ENCODE measurements around the gene STRN4.
A peak's percentile ranks its signal among the peaks of the same experiment; 100 is the strongest.
"Not testable (repeated sequence)": the region's sequence is repeated elsewhere in the genome, so short reads cannot be mapped to it uniquely, and the experiment has no call there.

STRN4 gene

DNA sequence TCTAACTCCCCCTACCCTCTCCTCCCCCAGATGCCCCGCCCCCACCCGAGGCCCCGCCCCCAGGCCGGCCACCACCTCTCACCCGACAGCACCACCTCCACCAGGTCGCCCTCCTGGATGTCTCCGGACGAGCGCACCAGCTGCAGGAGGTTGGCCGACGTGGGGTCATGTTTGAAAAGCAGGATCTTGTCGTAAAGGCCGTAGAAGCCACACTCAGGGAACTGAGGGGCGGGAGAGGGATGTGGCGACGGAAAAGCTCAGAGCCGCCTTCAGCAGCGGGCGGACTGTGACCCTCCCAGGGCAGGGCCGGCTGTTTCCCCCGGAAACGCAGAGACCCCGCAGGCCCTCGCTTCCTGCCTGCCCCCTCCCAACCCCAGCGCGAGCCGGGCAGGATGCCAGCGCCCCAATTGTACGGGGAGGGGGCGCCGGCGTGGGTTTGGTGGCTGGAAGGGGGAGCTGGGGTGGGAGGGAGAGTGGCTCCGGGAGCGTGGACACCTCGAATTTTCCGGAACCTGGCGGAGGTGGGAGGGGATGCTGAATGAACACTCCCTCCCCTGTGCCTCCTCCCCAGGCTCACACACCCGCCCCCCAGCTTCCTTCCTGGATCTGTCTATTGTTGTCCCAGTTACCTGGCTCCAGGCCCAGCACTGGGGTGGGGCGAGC lies 32.3 kb downstream of the STRN4 start:
- peak; percentile 61 for DNase-seq (ENCODE audit: low read depth)

DNA sequence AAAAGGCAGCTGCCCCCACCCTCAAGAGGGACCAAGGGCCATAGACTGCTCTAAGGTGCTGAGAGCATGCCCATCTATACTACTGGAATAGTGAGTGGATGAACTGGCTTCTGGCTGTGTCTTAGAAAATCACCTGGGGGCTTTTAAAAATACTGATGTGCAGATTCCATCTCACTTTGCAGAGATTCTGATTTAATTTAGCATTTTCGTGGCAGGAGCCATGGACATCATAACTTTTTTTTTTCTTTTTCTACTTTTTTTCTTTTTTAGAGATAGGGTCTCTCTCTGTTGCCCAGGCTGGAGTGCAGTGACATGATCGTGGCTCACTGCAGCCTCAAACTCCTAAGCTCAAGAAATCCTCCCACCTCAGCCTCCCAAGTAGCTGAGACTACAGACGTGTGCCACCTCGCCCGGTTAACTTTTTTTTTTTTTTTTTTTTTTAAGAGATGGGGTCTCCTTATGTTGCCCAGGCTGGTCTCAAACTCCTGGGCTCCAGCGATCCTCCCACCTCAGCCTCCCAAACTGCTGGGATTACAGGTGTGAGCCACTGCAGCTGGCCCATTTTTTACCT lies 33.4 kb downstream of the STRN4 start:
- not testable (repeated sequence) for DNase-seq (ENCODE audit: low read depth)

DNA sequence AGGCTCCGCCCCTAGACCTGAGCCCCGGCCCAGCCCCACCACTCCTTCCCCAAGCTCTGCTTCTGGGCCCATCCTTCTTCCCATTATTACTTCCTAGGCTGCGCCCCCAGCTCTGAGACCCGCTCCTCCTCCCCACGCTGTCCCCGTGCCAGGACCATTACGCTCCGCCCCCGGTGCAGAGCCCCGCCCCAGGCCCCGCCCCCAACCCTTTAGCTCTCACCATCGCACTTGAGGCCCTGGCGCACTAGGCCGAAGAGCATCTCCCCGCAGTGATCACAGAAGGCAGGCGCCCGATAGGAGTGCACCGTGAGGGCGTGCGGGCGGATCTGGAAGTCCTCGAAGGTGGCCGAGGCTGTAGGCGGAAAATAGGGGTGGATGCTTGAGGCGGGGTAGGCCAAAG lies 35.6 kb downstream of the STRN4 start:
- DNase-seq (ENCODE audit: low read depth): no peak

DNA sequence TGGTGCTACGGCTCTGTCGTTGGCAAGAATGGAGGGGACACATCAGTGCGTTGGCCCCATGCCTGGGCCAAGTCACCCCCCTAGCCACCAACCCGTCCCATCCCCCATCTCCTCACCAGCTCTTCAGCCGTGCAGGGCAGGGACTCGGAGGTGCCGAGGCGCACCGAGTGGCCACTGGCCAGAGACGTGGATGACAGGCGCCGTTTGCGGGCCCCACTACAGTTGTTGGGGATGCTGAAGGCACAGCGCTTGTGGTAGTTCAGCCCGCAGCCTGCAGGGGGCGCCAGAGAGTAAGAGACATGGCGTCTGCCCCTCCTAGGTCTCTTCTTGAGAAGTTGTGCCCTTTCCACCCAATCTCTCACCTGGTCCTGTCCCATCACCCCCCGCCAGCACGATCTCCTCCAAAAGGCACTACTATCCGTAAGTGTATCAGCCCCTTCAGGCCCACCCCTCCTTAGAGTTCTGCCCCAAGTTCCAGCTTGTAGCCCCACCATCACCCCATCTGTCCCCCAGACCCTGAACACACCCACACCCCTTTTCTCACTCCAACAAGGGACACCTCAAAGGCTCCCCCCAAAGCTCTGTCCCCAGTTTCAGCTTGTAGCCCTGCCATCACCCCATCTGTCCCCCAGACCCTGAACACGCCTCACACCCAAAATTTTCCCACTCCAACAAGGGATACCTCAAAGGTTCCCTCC lies 41.7 kb downstream of the STRN4 start:
- peak; percentile 70 for DNase-seq (ENCODE audit: low read depth)

DNA sequence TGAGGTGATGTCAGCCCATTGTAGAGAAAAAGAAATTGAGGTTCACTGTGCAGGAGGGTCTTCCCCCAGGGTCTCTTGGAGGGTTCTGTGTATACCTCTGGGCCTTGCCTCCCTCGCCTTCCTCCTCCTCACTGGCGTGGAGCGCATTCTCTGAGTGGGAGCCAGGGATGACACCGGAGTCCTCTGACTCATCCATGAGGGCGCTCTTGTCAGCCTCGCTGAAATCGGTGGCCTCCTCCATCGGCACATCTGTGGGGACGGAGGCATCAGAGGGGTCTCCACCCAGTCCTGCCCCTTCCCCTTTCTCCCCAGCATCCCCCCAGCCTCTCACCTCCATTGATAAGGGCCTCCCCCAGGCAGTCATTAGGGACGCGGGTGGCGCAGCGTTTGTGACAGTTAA lies 45.5 kb downstream of the STRN4 start:
- DNase-seq (ENCODE audit: low read depth): no peak

DNA sequence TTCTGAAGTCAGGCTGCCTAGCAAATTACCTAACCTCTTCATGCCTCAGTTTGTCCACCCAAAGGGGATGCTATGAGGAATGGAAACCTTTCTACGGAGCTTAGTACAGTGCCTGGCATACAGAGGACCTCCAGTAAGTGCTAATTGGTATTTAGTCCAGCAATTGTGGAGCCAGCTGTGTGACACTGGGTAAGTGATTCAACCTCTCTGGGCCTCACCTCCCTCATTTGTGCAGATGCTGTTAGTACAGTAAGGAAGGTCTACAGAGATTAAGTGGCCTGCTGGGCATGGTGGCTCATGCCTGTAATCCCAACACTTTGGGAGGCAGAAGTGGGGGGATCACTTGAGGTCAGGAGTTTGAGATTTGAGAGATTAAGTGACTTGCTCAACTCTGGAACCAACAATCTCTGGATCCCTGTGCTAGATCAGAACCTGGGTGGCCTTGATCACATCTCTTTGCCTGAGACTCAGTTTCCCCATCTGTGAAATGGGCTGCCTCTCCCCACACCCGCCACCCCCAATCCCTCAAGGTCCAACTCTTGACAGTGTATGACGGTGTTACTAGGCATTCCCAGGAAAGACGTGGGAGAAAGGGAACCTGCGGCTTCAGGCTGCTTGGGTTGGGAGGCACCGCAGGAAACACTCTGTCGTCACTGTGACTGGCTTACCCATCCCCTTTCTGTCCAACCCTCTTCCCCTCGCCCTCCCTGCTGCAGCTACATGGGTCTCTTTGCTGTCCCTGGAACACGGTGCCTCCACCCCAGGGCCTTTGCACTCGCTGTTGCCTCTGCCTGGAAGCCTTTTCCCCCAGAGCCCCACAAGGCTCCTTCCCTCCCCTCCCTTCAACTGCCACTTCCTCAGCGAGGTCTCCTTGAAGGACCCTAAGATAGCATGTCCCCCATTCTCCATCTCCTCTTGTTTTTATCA lies 47.6 kb downstream of the STRN4 start:
- no peak for DNase-seq (ENCODE audit: low read depth)

DNA sequence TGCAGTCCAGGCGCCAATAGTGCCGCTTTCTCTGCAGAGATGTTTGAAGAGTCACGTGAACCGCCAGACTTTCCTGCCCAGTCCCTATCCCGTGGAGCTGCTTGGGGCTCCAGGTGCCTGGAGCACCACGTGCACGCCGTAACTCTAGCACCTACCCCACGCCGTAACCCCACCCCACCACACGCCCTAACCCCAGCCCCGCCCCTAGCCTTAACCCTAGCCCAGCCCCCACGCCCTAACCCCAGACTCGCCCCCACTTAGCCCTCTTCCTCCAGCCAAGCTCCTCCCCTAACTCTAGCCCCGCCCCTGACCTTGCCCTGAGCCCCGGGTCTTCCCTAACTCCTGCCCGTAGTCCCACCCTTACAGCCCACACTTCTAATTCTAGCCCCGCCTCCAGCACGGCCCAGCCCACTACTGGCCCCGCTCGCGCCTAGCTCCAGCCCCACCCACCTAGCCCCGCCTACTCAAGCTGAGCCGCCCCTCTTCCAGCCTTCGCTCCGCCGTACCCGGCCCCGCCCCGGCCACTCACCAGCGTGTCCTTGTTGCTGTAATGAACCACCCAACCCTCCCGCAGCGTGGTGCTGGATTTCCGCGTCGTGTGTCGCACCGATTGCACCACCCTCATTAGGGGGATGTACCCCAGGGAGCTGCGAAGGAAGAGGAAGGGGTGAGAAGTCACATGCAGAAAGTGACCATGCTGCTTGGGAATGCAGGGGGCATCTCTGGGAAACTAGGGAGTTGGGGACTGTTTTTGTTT lies 48.9 kb downstream of the STRN4 start:
- DNase-seq (ENCODE audit: low read depth): no peak

DNA sequence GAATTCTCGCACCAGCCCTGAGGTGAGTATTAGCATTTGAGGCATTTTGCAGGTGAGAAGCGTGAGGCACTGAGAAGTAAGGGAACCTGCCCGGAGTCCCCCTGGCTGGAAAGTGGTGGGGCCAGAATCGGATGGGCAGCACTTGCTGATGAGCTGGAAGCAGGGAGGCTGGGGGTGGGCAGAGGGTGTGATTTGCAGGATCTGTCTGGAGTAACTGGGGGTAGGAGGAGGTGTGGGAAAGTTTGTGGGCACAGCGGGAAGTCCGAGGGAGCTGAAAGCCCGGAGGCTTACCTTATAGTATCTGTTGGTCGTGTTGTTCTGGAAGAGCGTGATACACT lies 49.4 kb downstream of the STRN4 start:
- DNase-seq (ENCODE audit: low read depth): no peak

DNA sequence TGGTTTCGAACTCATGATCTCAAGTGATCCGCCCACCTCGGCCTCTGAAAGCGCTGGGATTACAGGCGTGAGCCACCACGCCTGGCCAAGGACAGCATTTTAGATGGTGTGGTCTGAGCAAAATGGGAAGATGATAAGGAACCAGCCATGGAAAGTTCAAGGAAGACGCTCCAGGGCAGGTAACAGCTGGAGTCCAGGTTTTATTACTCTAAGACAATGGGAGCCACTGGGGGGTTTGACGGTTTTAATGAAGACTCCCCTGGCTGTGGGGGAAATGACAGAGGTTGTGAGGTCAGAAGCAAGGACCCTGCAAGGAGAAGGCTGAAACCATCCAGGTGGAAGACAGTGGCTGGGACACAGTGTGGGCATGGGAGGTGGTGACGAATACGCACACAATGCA lies 50.2 kb downstream of the STRN4 start:
- DNase-seq (ENCODE audit: low read depth): no peak

DNA sequence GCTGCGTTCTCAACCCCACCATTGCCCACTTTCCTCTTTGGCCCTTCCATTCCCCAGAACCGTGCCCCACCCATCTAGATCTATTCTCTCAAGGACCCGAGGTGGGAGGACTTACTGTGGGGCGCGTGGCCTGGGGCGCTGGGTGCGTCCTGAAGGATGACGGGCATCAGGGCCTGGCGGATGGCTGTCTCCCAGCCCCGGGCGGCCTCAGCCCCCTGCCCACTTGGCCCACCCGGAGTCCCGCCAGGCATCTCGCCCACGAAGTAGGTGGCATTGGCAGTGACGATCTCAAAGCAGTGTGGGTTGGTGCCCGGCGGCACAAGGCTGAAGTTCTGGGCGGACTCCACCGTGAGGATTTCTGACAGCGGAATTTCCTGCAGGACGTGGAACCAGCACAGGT lies 52.5 kb downstream of the STRN4 start:
- no peak for DNase-seq (ENCODE audit: low read depth)

DNA sequence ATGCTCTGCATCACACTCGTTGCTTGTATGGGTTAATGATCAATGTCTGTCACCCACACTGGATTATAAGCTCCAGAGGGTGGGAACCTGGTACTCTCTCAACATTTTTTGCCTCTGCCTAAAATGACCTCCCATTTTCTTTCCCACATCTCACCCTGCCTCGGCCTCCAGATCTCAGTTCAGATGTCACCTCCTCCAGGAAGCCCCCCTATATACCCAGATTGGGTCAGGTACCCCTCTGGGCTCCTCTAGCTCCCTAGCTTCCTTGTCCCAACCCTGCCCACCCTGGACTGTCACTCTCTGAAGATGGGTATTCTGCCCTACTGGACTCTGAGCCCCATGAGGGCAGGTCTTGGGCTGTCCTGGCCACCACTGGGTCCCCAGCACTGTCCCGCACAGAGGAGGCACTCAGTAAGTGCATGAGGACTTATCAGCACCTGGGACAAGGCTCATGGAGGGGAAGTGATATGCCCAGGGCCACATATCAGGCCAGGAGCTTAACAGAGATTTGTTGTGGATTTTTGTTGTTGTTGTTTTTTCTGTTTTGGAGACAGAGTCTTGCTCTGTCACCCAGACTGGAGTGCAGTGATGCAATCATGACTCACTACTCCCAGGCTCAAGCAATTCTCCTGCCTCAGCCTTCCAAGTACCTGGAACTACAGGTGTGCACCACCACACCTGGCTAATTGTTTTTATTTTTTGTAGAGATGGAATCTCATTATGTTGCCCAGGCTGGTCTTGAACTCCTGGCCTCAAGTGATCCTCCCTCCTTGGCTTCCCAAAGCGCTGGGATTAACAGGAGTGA lies 53.1 kb downstream of the STRN4 start:
- DNase-seq (ENCODE audit: low read depth): no peak

DNA sequence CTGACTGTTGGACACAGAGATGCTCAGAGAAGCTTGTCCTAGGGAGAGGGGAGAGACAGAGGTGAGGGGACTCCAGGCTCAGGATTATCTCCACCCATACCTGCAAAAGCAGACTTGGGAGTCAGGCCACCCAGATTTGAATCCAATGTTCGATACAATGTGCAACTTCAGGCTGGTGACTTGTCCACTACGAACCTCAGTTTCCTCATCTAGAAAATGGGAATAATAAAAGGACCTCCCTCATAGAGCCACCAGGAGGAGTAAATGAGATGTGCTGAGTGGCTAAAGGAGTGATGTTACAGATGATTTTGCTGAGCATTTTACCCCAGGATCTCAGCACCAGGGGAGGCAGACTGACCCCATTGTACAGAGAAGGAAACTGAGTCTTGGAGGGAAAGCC lies 54.3 kb downstream of the STRN4 start:
- DNase-seq (ENCODE audit: low read depth): no peak

DNA sequence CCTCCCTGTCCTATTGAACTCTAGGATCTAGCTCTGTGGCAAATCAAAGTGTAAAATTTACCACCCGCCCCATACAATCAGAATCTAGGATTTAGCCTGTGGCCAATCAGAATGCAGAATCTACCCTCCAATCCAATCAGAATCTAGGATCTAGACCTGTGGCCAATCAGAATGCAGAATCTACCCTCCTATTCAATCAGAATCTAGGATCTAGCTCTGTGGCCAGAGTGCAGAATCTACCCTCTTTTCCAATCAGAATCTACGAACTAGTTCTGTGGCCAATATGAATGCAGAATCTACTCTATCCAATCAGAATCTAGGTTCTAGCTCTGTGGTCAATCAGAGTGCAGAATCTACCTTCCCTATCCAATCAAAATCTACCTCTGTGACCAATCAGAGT lies 55.1 kb downstream of the STRN4 start:
- DNase-seq (ENCODE audit: low read depth): no peak

DNA sequence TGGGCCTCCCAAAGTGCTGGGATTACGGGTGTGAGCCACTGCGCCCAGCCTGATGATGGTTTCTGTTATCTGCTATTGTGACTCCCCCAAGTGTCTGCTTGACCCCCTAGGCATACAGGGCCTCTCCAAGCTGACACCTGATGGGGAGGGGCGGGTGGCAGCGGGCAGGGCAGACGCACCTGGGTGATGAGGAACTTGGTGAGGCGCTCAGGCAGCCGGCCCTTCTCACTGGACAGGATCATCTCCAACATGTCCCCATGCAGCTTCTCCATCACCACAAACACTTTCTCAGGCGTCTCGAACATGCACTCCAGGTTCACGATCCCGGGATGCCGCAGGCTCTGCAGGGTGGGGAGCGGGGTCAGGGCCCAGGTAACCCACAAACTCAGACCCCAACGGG lies 56.9 kb downstream of the STRN4 start:
- no peak for DNase-seq (ENCODE audit: low read depth)

DNA sequence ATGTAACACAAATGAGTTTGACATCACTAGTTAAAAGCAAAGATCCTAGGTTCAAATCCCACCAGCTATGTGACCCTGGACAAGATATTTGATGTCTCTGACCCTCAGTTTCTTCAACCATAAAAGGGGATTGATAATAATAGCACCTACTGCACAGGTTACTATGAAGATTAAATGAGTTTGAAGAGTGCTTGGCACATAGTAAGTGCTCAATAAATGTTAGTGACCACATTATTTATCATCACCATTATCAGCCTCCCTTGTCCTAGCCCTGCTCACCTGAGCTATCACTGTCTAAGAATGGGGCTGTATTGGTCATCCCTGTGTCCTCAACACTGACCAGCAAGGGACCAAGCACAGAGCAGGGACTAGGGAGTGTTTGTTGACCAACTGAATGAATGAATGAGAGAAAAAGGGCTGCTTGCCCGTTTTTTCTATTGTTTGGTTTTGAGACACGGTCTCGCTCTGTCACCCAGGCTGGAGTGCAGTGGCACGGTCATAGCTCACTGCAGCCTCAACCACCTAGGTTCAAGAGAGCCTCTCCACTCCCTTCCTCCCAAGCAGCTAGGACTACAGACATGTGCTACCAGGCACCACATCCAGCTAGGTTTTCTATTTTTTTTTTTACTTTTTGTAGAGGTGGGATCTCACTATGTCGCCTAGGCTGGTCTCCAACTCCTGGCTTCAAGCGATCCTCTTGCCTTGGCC lies 58.7 kb downstream of the STRN4 start:
- DNase-seq (ENCODE audit: low read depth): no peak

DNA sequence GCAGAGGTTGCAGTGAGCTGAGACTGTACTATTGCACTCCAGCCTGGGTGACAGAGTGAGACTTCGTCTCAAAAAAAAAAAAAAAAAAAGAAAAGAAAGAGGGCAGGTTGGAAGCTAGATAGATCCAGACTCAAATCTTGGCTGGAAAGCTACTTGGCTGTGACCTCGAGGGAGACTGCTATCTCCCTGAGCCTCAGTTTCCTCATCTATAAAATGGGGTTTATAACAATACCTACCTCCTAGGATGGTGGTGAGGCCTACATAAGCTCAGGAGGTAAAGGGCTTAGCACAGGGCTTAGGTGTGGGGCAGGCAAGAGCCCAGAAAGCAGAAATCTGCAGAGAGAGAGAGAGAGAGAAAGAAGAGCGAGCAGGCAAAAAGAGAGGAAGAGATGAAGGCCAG lies 61.1 kb downstream of the STRN4 start:
- DNase-seq (ENCODE audit: low read depth): no peak

DNA sequence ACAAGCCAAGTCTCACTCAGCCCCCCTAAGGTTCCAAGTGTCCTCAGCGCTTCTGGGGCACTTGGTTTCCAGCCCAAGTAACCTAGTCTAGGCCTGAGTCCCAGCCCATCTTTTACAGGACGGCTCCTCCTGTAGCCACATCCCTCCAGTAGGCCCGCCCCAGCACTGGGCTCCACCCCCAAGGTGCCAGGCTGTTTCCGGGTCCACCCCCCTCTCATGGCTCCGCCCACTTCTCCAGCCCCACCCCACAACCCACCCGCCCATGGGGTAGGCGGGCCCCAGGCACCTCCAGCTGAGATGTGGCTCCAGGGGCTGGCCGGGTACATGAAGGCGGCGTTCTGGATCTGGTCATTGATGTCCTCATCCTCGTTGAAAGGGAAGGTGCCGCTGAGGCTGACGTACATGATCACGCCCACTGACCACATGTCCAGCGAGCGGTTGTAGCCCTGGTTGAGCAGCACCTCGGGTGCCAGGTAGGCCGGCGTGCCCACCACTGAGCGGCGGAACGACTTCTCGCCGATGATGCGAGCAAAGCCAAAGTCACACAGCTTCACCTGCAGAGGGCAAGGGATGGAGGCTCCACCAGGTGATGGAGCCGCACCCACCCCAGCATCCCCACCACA lies 68.0 kb downstream of the STRN4 start:
- DNase-seq (ENCODE audit: low read depth): no peak

DNA sequence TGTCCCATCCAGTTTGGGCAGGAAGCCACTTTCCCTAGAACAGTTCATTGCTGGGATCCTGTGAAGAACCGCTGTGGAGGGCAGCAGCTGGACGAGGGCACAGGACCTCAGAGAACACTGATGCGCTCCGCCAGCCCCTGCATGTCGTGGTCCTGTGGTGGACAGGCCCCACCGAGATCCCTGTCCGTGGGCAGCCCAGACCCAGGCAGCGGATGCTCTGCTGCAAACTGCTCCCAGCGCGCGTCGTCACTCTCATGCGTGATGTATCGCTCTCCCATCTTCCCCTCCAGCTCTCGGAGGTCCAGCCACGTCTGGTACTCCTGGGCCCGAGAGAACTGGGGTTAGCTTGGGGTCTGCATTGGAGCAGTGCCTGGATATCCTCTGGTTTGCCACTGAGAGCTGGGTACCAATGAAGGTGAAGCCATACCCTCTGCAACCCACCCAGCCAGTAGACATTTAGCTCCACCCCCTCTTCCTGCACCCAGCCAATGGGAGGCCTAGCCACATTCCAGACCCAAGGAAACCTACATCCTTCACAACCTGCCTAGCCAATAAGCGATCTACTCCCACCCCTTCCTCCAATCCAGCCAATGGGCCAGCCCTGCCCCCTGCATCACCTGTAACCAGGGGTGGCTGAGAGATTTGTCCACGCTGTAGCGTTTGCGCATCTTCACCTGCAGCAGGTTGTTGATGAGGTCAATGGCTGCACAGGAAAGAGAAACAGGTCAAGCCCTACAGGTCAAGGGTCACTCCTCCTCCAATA lies 71.7 kb downstream of the STRN4 start:
- DNase-seq (ENCODE audit: low read depth): no peak

DNA sequence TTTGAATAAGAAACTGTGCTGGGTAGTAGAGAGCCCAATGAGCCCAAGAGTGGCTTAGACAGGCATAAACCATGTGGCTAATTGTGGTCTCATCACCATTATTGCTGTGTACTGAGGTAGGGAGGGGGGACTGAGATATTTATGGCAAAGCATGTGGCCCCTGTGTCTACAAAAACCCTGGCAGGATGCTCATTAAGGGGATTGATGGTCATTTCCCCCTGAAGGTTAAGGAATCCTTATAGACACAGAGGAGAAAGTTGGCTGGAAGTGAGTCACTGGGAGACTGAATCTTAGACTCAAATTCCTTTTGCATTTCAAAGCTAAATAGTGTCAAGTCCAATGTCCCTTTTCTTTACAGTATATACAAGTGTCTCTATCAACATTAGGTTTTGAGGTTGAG lies 75.4 kb downstream of the STRN4 start:
- no peak for DNase-seq (ENCODE audit: low read depth)

Data from stimulated activated CD8-positive, alpha-beta memory T cell treated with anti-CD3 and anti-CD28 coated beads, Interleukin-12 subunit alpha, Interleukin-12 subunit beta, amount 100 ng/mL, for 4 hours (primary cell).